Stomach (tissue), 4 donors: ENCODE data around the gene CTDSPL.

Experiments
- EP300 ChIP-seq: sonication (generic); formaldehyde crosslinking; IDR thresholded peaks from one replicate; pipeline ENCODE4 v1.6.1; 2017; ENCODE audit warnings: antibody characterized with exemption
- TF ChIP-seq, protein P1 (sequence below), 7 experiments: fragments of 450-650 bp in 4 of 7; fragments of 200-600 bp in 3 of 7; sonication (generic) in 3 of 7; IDR thresholded peaks; one replicate each; pipeline ENCODE4 v1.5.1; 2016 to 2019; ENCODE audit warnings: antibody characterized with exemption in 7 of 7, control low read depth in 2 of 7, mild to moderate bottlenecking in 1 of 7

GRCh38 chr3:38015485-38015884 is 153.8 kb downstream of the CTDSPL start:
- TF ChIP-seq EP300 = no peak
- TF ChIP-seq, protein P1, sequence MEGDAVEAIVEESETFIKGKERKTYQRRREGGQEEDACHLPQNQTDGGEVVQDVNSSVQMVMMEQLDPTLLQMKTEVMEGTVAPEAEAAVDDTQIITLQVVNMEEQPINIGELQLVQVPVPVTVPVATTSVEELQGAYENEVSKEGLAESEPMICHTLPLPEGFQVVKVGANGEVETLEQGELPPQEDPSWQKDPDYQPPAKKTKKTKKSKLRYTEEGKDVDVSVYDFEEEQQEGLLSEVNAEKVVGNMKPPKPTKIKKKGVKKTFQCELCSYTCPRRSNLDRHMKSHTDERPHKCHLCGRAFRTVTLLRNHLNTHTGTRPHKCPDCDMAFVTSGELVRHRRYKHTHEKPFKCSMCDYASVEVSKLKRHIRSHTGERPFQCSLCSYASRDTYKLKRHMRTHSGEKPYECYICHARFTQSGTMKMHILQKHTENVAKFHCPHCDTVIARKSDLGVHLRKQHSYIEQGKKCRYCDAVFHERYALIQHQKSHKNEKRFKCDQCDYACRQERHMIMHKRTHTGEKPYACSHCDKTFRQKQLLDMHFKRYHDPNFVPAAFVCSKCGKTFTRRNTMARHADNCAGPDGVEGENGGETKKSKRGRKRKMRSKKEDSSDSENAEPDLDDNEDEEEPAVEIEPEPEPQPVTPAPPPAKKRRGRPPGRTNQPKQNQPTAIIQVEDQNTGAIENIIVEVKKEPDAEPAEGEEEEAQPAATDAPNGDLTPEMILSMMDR (IDR thresholded peaks at IDR 0.05) = no peak
